Keratinocyte (primary cell): ENCODE results near the gene HPF1.

Source experiments
- CTCF ChIP-seq, 3 experiments: IDR thresholded peaks in 1 of 3; conservative IDR thresholded peaks in 1 of 3; optimal IDR thresholded peaks in 1 of 3; 2 replicates in 2 of 3; 3 replicates in 1 of 3; pipeline versions ENCODE3 to v1.5.1; 2011; ENCODE audit warnings: low read length in 3 of 3, mild to moderate bottlenecking in 3 of 3, moderate library complexity in 2 of 3, control low read depth in 1 of 3, inconsistent platforms in 1 of 3; ENCODE audit not compliant: insufficient read depth in 2 of 3; ENCODE audit errors: extremely low read depth in 1 of 3
- EZH2 ChIP-seq: IDR thresholded peaks from one replicate; pipeline ENCODE4 v1.6.1; 2012; ENCODE audit warnings: inconsistent platforms, mild to moderate bottlenecking, low read length, moderate library complexity

GRCh38 chr4:169791527-169792156 is 33.9 kb upstream of the HPF1 start:
- TF ChIP-seq CTCF (optimal IDR thresholded peaks at IDR 0.05 in 1 of 3, IDR thresholded peaks at IDR 0.05 in 1 of 3, conservative IDR thresholded peaks at IDR 0.05 in 1 of 3; ENCODE audit: extremely low read depth in 1 of 3, insufficient read depth in 2 of 3, low read length in 3 of 3) (peak; percentile 30 to 46 (median 39)), EZH2 (no peak)
